Activated CD8-positive, alpha-beta T cell treated with anti-CD3 and anti-CD28 coated beads for 36 hours (primary cell): ENCODE measurements around the gene TMEM123. TPM values are rescaled to one million over a fixed set of nuclear protein-coding genes. Genes with fewer than 3 reads are reported as not detected.
A peak's percentile ranks its signal among the peaks of the same experiment; 100 is the strongest.

ENCODE experiments used
- ATAC-seq: fragments of 200-7000 bp; cut with Tn5 transposase; one replicate; pipeline ENCODE4 v1.10.0; 2021; ENCODE audit warnings: mild to moderate bottlenecking, moderate library complexity
- CTCF ChIA-PET: fragments of 350-600 bp; sonication (Branson Sonifier 250); formaldehyde crosslinking; loops from one replicate; lab custom pipeline; 2021; ENCODE audit warnings: antibody characterized with exemption; lab: Charles Lee
- POLR2A ChIA-PET: fragments of 350-600 bp; sonication (Branson Sonifier 250); formaldehyde crosslinking; loops from one replicate; lab custom pipeline; 2021; ENCODE audit warnings: antibody characterized with exemption; lab: Charles Lee
- DNase-seq: peaks from one replicate; pipeline ENCODE4 v3.0.0-alpha.2; 2020
- H3K27ac Mint-ChIP-seq: one replicate; pipeline ENCODE4 v1.8.0; 2021; ENCODE audit warnings: mild to moderate bottlenecking, mixed read lengths
- H3K27me3 Mint-ChIP-seq: one replicate; pipeline ENCODE4 v1.8.0; 2021; ENCODE audit warnings: mixed read lengths
- H3K36me3 Mint-ChIP-seq: one replicate; pipeline ENCODE4 v1.8.0; 2021; ENCODE audit warnings: low read depth, mixed read lengths
- H3K4me1 Mint-ChIP-seq: one replicate; pipeline ENCODE4 v1.8.0; 2021; ENCODE audit warnings: low read depth, mixed read lengths
- H3K4me3 Mint-ChIP-seq: one replicate; pipeline ENCODE4 v1.8.0; 2021; ENCODE audit warnings: mild to moderate bottlenecking, moderate library complexity, mixed read lengths
- H3K9me3 Mint-ChIP-seq: one replicate; pipeline ENCODE4 v1.8.0; 2021; ENCODE audit warnings: mixed read lengths
- CTCF ChIP-seq: fragments of 200-600 bp; IDR thresholded peaks from one replicate; pipeline ENCODE4 v1.8.0; 2022; ENCODE audit warnings: antibody characterized with exemption, mild to moderate bottlenecking
- intact Hi-C: fragments of 100-400 bp; cut with micrococcal nuclease; formaldehyde crosslinking; loops from one replicate; pipeline ENCODE4 v1.10.0; 2022
- total RNA-seq, 2 experiments: library from RNA; stranded (reverse); gene quantifications; one replicate each; pipeline ENCODE4 v1.2.3, GENCODE V29; 2021

The TMEM123 gene
- total RNA-seq, 2 experiments from 2014 or later, result 234 to 235 TPM

- Mint-ChIP-seq H3K4me1 (peaks cover 85% of the 10 kb centered on the region), H3K36me3 (peaks cover 57% of the 10 kb centered on the region), H3K4me3 (no peak overlapping the region), H3K27ac (peak overlapping the region; percentile 52), H3K9me3 (peaks cover 2% of the 10 kb centered on the region), H3K27me3 (no peaks in the 10 kb centered on the region)
- ATAC-seq (no peak), DNase-seq (no peak)
- TF ChIP-seq CTCF, result no peak
- POLR2A ChIA-PET, result no interaction called here
- CTCF ChIA-PET, result interaction anchor here (3.1 kb wide), 1 partner anchor 20 kb away, joined by 11 read pairs; no protein-coding TSS in a partner anchor
- intact Hi-C loops, result loop anchor here (5.0 kb wide), 1 partner anchor 42 kb away; the partner anchor contains the start of gene TMEM123
Measured at GRCh38 chr11:102410382-102410784, 42.2 kb downstream of the TMEM123 start.

- Mint-ChIP-seq H3K36me3 (peaks cover 45% of the 10 kb centered on the region), H3K27me3 (no peaks in the 10 kb centered on the region), H3K9me3 (no peaks in the 10 kb centered on the region), H3K4me3 (no peak overlapping the region), H3K4me1 (peaks cover 72% of the 10 kb centered on the region), H3K27ac (peak overlapping the region; percentile 55)
- no peak for DNase-seq
- intact Hi-C loops, result no loop called here
- ATAC-seq, result no peak
- ChIA-PET POLR2A (interaction anchor here (1.2 to 1.5 kb wide), 2 partner anchors 38 to 43 kb away, joined by 3 to 4 read pairs; no protein-coding TSS in a partner anchor), CTCF (interaction anchor here (0.8 to 2.2 kb wide), 6 partner anchors 11 to 211 kb away, joined by 3 to 6 read pairs (median 5); no protein-coding TSS in a partner anchor)
- TF ChIP-seq CTCF, result no peak
Measured at GRCh38 chr11:102408339-102408738, 44.2 kb downstream of the TMEM123 start.

- ChIA-PET CTCF (interaction anchor here (0.8 to 2.2 kb wide), 7 partner anchors 10 to 88 kb away, joined by 3 to 9 read pairs (median 6); no protein-coding TSS in a partner anchor), POLR2A (interaction anchor here (1.2 to 1.5 kb wide), 2 partner anchors 38 to 43 kb away, joined by 3 to 4 read pairs; no protein-coding TSS in a partner anchor)
- Mint-ChIP-seq H3K4me1 (peaks cover 71% of the 10 kb centered on the region), H3K36me3 (peaks cover 42% of the 10 kb centered on the region), H3K9me3 (no peaks in the 10 kb centered on the region), H3K27me3 (no peaks in the 10 kb centered on the region), H3K27ac (peak overlapping the region; percentile 55), H3K4me3 (no peak overlapping the region)
- intact Hi-C loops, result no loop called here
- TF ChIP-seq CTCF, result no peak
- DNase-seq (no peak), ATAC-seq (no peak)
Measured at GRCh38 chr11:102407901-102408300, 44.7 kb downstream of the TMEM123 start.

GRCh38 chr11:102406099-102406498 lies 46.5 kb downstream of the TMEM123 start:
- TF ChIP-seq CTCF, result no peak
- H3K27me3 Mint-ChIP-seq, result no peaks in the 10 kb centered on the region
- peak overlapping the region; percentile 30 for H3K27ac Mint-ChIP-seq
- H3K4me1 Mint-ChIP-seq, result peaks cover 65% of the 10 kb centered on the region
- ChIA-PET POLR2A (interaction anchor here (0.8 to 1.2 kb wide), 4 partner anchors 9 to 44 kb away, joined by 3 to 4 read pairs (median 4); no protein-coding TSS in a partner anchor), CTCF (interaction anchor here (1.1 to 2.6 kb wide), 8 partner anchors 8 to 118 kb away, joined by 3 to 16 read pairs (median 4); no protein-coding TSS in a partner anchor)
- H3K36me3 Mint-ChIP-seq, result peaks cover 51% of the 10 kb centered on the region
- ATAC-seq (no peak), DNase-seq (no peak)
- no peak overlapping the region for H3K4me3 Mint-ChIP-seq
- H3K9me3 Mint-ChIP-seq, result no peaks in the 10 kb centered on the region
- intact Hi-C loops, result no loop called here

- no peak for TF ChIP-seq CTCF
- intact Hi-C loops, result no loop called here
- no peak overlapping the region for H3K4me3 Mint-ChIP-seq
- no peaks in the 10 kb centered on the region for H3K9me3 Mint-ChIP-seq
- no peak for ATAC-seq
- H3K27me3 Mint-ChIP-seq, result no peaks in the 10 kb centered on the region
- H3K27ac Mint-ChIP-seq, result no peak overlapping the region
- peaks cover 53% of the 10 kb centered on the region for H3K36me3 Mint-ChIP-seq
- POLR2A ChIA-PET, result no interaction called here
- DNase-seq, result no peak
- peaks cover 61% of the 10 kb centered on the region for H3K4me1 Mint-ChIP-seq
- CTCF ChIA-PET, result interaction anchor here (2.1 to 2.6 kb wide), 3 partner anchors 8 to 21 kb away, joined by 6 to 16 read pairs (median 8); no protein-coding TSS in a partner anchor
Measured at GRCh38 chr11:102405501-102405900, 47.1 kb downstream of the TMEM123 start.
